HG03064 (cell line): Measurements from ENCODE around the gene RAD17.
A peak's percentile ranks its signal among the peaks of the same experiment; 100 is the strongest.
"Not testable (repeated sequence)": the region's sequence is repeated elsewhere in the genome, so short reads cannot be mapped to it uniquely, and the experiment has no call there.

Experiments
- ATAC-seq: cut with Tn5 transposase; IDR thresholded peaks from one replicate; pipeline ENCODE4 v1.9.1; 2021; ENCODE audit warnings: low read depth; ENCODE audit not compliant: unreplicated experiment

RAD17 gene

DNA sequence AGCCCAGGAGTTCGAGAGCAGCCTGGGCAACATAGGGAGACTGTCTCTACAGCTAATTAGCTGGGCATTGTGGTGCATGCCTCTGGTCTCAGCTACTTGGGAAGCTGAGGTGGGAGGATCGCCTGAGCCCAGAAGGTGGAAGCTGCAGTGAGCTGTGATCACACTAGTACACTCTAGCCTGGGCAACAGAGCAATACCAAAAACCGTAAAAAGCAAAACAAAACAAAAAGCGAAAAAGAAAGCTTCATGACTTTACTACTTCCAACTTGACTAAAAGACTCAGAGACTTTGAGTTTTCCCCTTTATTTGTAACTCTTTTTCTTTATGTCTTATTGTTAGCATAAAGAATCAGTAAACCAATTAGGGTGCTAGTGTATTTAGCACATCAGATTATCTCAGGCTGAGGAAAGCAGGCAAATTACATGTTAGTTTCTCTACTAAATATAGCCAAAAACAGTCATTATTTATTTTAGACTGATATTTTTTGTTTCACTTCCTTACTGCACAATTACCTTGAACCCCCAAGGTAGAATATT lies 5.4 kb downstream of the RAD17 start:
- ATAC-seq, result peak; percentile 60

DNA sequence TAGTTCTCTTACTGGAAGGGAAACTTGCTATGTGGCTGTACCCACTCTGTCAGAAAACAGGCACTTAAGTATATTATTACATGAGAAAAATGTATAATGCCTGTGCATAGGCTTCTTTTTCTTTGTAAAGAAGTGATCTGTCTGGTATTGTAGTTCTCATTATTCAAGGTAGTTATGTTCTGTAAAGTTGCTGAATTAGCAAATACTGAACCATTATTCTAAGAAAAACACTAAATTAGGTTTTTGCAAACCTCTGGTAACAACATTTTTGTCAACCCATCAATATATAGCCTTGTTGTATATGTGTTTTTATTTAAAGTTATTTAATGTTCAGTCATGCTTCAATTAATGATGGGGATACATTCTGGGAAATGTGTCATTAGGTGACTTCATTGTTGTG lies 8.8 kb downstream of the RAD17 start:
- ATAC-seq, result no peak

DNA sequence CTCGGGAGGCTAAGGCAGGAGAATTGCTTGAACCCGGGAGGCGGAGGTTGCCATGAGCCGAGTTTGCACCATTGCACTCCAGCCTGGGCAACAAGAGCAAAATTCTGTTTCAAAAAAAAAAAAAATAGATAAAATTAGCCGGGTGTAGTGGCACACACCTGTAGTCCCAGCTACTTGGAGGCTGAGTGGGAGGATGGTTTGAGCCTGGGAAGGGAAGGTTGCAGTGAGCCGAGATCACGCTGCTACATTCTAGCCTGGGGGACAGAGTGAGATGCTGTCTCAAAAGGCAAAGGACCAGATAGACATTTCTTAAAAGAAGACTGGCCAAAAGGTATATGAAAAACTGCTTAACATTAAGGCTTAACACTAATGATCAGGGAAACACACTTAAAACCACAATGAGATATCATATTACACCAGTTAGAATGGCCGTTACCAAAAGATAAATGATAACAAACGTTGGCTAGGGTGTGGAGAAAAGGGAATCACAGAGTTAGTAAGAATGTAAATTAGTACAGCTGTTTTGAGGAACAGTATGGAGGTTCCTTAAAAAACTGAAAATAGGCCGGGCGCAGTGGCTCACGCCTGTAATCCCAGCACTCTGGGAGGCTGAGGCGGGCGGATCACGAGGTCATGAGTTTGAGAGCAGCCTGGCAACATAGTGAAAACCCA lies 35.2 kb downstream of the RAD17 start:
- no peak for ATAC-seq

DNA sequence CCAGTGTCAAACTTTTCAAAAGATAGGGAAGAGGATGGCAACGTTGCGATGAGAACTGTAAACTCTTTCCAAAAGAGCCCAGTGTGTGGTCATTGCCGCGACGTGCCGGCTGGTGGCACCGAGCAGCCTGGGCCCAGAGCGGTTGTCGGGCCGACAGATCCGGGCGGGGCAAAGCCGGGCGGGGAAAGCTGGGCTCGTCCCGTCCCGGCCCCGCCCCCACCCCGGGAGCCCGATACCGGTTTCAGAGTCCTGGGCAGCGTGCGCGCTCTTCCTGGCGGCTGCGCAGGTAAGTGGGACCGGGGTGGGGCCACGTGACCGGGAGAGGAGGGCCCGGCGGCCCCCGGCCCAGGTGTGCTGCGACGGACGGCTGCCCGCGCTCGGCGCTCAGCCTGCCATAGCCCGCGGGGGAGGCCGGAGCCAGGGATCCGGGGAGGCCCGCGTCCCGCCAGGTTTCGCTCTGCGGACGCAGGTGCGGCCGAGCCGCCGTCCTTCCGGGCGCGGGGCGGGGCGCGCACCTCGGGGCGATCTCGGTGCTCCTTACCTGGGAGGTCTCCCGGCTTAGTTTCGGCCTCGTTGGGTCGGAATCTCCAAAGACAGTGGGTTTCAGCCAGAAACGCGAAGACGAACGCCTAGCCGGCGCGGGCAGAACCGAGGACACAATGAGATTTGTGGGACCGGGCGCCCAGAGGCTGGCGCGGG lies 45.4 kb downstream of the RAD17 start, which contains the start of gene MARVELD2:
TSS of gene MARVELD2 (plus strand) at position 232 of the 699 bp plus-strand sequence. CDS start 4,270 bp downstream, outside the sequence.
- peak; percentile 69 for ATAC-seq

DNA sequence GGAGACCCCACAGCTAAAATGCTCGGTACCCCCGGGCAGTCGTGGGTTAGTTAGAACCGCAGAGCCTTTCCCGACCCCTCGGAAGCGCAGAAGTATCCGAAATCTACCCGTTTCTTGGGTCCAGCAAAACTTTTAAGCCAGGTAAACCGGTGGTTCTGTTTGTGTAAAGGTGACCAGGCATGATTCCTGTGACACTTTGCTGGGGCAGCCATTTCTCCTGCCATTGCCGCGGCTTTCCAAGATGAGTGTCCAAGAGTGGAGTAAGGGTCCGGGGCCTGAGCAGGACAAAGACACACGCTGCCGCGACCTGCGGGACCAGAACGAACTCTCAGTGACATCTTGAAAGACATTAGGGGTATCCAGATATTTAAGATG lies 46.0 kb downstream of the RAD17 start:
- ATAC-seq, result no peak

DNA sequence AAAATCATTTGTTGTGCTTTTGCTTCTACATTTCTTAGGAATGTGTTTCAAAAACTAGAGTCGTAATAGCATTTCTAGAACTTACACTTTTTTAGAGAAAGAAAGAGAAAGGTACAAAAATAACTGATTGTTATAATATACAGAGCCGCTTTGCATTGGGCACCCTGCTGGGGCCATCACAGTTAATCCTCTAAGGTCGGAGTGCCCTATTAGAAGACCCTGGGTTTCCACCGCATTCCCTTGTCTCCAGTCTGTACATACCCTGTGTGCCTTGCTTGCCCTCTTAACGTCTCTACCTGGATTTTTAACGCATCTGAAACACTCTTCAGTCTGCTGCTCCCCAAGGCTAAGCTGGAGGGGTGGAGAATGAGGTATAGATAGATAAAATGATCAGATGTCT lies 46.6 kb downstream of the RAD17 start:
- no peak for ATAC-seq

DNA sequence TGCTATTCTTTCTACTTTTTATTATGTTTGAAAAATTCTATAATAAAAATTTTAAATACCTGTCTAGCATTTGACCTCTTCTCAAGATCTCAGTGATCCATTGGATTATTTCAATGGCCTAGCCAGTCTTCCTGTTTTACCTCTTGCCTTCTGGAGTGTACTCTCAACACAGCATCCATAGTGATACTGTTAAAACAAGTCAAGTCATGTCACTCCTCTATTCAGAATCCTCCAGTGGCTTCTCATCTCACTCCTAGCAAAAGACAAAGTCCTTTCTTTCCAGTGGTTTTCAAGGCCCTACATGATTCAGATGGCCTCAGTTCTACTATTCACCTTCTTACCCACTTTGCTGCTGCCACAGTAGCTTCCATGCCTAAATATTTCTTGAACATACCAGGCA lies 47.1 kb downstream of the RAD17 start:
- ATAC-seq, result no peak

DNA sequence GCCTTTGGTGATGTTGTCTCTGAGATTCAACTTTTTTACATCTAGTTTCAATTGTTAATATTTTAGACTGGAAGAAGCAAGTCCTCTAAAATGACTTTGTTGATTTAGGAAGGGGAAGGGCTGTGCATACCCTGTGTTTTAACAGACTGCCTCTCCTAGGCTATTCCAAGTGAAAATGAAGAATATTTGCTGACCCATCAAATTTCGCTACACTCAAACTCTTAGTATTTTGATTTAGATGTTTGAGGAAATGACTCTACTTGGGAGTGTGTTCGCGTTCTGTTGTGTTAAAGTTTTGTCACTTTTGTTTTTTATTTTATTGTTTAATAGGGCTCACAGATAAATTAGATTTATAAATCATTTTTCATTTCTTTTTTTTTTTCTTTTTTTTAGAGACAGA lies 48.9 kb downstream of the RAD17 start:
- no peak for ATAC-seq

DNA sequence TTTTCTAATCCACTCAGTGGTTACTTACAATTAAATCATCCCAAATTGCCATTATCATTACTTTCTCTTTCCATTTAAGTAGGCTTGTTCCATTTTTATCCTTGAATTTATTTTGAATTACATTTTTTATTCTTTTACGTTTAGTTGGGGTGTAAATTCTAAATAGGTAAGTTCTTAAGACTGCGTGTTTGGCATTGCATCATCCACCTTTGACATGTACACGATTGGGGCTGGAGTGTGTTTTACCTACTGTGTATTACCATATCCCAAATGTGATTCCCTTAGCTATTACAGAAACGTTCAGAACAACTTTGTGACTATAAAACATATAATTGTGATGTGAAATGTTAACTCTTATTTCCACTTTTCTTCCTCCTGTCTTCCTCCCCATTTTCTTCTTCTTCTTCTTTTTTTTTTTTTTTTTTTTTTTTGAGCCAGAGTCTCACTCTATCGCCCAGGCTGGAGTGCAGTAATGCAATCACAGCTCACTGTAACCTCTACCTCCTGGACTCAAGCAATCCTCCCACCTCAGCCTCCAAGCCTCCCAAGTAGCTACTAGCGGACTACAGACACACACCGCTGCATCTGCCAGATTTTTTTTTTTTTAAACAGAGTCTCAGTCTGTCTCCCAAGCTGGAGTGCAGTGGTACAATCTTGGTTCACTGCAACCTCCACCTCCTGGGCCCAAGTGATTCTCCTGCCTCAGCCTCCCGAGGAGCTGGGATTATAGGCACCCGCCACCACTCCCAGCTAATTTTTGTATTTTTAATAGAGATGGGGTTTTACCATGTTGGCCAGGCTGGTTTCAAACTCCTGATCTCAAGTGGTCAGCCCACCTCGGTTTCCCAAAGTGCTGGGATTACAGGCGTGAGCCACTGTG lies 62.0 kb downstream of the RAD17 start:
- no peak for ATAC-seq

DNA sequence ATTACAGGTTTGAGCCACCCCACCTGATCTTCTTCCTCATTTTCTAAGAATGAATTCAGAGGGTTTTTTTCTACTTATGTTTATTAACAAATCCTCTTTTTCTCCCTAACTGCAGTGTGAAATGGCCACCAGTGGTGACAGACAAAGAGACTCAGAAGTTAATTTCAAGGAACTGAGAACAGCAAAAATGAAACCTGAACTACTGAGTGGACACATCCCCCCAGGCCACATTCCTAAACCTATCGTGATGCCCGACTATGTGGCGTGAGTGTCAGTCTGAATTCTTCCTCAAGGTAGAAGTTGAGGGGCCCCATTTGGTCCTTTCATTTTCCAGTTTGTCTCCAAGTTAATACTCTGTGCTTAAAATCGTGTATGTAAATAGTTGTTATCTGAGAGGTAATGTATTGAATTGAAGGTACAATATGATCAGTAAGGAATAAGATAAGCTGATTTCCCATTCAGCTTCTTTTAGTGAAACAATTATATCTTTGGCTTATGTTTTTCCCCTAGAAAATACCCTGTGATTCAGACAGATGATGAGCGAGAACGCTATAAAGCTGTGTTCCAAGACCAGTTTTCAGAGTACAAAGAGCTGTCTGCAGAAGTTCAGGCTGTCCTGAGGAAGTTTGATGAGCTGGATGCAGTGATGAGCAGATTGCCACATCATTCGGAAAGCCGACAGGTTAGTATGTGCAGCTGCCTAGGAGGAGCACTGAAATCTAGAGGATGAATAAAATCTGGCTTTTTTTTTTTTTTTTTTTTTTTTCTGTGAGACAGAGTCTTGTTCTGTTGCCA lies 63.0 kb downstream of the RAD17 start:
- ATAC-seq, result no peak

DNA sequence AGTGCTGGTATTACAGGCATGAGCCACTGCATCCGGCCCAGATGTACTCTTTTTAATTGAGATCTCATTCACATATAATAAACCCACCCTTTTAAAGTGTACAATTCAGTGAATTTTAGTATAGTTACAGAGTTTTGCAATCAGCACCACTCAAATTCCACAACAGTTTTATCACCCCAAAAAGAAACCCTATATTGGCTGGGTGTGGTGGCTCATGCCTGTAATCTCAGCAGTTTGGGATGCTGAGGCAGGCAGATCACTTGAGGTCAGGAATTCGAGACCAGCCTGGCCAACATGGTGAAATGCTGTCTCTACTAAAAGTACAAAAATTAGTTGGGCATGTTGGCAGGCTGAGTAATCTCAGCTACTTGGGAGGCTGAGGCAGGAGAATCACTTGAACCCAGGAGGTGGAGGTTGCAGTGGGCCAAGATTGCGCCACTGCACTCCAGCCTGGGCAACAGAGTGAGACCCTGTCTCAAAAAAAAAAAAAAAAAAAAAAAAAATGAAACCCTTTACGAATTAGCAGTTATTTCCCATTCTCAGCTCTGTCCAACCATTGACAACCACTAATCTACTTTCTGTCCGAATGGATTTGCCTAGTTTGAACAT lies 65.8 kb downstream of the RAD17 start:
- ATAC-seq, result not testable (repeated sequence)

DNA sequence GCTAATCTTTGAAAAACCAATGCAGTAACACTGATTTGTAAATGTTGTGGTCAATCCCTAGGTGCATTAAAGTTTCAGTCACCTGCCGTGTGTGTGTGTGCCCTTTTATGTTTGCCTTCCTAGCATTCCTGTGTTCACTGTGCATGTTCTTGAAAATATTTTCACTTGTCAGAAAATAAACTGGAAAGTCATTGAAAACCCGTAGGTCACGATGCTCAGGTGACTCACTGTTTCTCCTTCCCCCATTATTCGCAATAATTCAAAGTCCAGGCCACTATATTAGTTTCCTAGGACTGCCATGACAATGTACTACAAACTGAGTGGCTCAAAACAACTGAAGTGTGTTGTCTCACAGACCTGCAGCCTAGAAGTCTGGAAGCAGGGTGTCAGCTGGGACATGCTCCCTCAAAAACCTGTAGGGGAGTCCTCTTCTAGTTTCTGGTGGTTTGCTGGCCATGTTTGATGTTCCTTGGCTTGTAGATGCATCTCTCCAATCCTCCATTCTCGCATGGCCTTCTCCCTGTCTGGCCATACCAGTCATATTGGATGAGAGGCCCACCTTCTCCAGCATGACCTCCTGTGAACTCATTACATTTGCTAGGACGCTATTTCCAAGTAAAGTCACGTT lies 74.6 kb downstream of the RAD17 start:
- ATAC-seq, result no peak

DNA sequence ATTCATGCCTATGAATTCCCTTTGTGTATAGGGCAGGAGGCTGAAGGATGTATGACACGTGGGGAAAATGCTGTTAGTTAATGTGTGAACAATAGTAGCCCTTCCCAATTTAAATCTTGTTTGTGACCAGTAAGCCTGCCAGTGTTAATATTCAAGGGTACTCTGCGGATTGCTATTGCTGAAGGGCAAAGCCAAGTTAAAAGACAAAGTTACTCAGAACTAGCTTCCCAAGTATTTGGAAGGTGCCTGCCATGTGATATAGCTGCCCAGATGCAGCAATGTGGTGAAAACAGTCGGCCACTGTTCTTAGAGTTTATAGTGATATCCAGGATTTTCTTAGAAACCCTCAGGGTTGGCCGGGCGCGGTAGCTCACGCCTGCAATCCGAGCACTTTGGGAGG lies 79.9 kb downstream of the RAD17 start:
- no peak for ATAC-seq

DNA sequence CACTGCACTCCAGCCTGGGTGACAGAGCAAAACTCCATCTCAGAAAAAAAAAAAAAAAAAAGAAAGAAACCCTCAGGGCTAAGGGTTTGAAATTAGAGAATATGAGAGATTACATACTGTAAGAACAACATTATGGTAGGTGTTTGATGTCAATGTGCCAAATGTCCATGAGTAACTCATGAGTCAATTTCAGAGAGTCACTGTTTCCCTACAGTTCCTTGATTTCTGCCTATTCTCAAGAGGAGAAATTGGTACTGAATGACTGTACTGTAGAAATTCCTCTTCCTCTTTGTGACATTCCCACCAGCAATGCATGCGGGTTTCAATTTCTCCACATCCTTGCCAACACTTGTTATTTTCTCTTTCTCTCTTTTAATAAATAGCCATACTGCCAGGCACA lies 80.5 kb downstream of the RAD17 start:
- ATAC-seq, result no peak

DNA sequence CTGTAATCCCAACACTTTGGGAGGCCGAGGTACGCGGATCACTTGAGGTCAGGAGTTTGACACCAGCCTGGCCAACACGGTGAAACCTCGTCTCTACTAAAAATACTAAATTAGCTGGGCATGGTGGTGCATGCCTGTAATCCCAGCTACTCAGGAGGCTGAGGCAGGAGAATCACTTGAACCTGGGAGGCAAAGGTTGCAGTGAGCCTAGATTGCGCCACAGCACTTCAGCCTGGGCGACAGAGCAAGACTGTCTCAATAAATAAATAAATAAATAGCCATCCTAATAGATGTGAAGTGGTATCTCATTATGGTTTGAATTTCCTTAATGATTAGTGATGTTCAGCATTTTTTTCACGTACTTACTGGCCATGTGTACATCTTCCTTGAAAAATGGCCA lies 80.9 kb downstream of the RAD17 start:
- not testable (repeated sequence) for ATAC-seq

DNA sequence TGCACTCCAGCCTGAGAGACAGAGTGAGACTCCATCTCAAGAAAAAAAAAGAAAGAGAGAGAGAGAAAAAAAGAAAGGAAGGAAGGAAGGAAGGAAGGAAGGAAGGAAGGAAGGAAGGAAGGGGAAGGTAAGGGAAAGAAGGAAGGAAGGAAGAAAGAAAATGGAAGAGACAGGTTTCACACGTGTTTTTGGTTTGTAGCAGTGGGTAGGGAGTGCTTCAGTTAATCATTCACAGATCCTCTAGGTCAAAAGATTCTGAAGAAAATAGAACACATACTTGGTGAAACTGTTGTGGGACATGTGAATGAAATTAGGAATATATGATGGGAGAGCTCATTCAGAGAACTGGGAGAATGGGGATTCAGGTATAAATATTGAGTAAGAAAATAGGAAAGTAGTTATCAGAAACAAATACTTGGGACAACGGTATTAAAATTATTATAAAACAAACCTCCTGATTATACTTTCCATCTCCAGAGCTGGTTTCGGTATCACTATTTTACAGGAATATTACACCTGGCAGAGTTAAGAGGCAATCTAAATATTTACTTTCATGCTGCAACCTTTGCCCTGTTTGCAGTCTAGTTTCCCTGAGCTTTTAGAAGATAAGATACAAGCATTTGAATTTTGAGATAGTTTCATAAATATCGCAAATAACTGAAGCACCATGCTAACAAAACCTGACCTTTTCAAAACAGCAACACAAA lies 82.5 kb downstream of the RAD17 start:
- ATAC-seq, result no peak

DNA sequence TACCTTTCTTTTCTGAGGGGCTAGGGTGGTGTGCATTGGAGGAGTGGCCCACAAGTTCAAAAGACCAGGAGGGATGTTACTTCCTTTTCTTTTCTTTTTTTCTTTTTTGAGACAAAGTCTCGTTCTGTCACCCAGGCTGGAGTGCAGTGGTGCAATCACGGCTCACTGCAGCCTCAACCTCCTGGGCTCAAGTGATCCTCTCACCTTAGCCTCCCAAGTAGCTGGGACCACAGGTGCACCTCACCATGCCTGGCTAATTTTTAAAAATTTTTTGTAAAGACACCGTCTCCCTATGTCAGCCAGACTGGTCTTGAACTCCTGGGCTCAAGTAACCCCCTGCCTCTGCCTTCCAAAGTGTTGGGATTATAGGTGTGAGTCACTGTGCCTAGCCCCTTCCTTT lies 83.9 kb downstream of the RAD17 start:
- ATAC-seq, result not testable (repeated sequence)

DNA sequence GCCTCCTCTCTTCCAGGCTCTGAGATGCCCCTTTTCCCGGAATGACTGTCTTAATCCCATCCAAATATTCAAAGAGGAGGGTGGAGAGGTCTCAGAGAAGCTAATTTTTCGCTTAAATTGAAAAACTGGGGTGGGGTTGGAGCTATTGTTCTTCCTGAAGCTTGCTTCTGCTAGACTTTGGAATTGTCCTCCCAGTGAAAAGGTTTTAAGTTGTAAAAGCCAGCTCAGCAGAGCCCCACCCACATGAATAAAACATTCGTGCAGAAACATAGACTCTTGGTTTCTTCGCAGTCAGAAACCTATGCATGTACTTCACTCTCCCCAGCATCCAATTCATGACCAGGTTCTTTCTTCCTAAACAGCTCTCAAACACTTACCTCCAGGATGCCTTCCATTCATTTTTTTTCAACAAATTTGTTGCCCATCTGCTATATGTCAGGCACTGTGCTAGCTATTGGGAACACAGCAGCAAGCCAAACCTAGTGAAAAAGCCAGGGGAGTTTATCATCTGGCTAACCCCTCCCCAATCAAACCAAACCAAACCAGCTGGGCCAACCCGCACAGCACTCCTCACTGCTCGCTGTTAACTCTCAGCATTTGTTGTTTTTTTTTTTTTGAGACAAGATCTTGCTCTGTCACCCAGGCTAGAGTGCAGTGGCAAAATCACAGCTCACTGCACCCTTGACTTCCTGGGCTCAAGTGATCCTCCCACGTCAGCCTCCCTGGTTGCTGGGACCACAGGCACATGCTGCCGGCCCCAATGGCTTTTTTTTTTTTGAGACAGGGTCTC lies 85.0 kb downstream of the RAD17 start:
- ATAC-seq, result no peak
